K562 (cell line): ENCODE measurements around the gene BBC3. TPM values are rescaled to one million over a fixed set of nuclear protein-coding genes. Genes with fewer than 3 reads are reported as not detected.
A peak's percentile ranks its signal among the peaks of the same experiment; 100 is the strongest.

Experiments used
- ARID1B ChIP-seq: fragments of 450-650 bp; IDR thresholded peaks from 2 replicates; pipeline ENCODE4 v1.6.1; 2016; ENCODE audit warnings: antibody characterized with exemption, mild to moderate bottlenecking, inconsistent platforms
- CUX1 ChIP-seq: fragments of 200-800 bp; sonication (Bioruptor generic); IDR thresholded peaks from 2 replicates; pipeline ENCODE4 v1.6.1; 2016; ENCODE audit warnings: missing genetic modification characterization, missing compliant biosample characterization
- MGA ChIP-seq: fragments of 450-650 bp; IDR thresholded peaks from 2 replicates; pipeline ENCODE4 v1.6.1; 2016; ENCODE audit warnings: mild to moderate bottlenecking, moderate library complexity
- RBM14 ChIP-seq: fragments of 200-400 bp; formaldehyde crosslinking; IDR thresholded peaks from 2 replicates; pipeline ENCODE4 v1.6.1; 2018; ENCODE audit warnings: low read depth, mild to moderate bottlenecking, low read length, moderate library complexity, borderline replicate concordance; ENCODE audit not compliant: insufficient read depth
- ZBTB26 ChIP-seq: fragments of 450-650 bp; formaldehyde crosslinking; IDR thresholded peaks from 2 replicates; pipeline ENCODE4 v1.4.0; 2022; ENCODE audit warnings: missing genetic modification characterization
- polyA plus RNA-seq, 8 experiments: library from polyadenylated mRNA; depleted of rRNA in 4 of 8; stranded (reverse) in 5 of 8; unstranded in 3 of 8; fragments of >200 nt; fragmentation: Nextera tagmentation in 2 of 8; fragmentation: Illumina TruSeq in 1 of 8; extraction: Ambion mirVana in 2 of 8; extraction: Trizol in 1 of 8; gene quantifications; 2 replicates each; pipeline versions ENCODE4 v1.2.1 to v1.2.3, GENCODE V29; 2011 to 2014; ENCODE audit warnings: inconsistent platforms in 1 of 8, missing spikeins in 1 of 8
- total RNA-seq, 7 experiments: library from RNA; depleted of rRNA in 6 of 7; stranded (reverse); fragments of >200 nt in 6 of 7; fragmentation: Illumina TruSeq in 2 of 7; extraction: Trizol in 2 of 7; gene quantifications; 2 replicates each; pipeline versions ENCODE4 v1.2.1 to v1.2.3, GENCODE V29; 2011 to 2021; ENCODE audit warnings: low replicate concordance in 1 of 7

BBC3 gene
- total and polyA plus RNA-seq, 9 of the 15 experiments (the other 6 are each of a cell fraction or from before 2014, with no cell fraction given), result 0.15 to 30.7 (median 4.8) TPM

GRCh38 chr19:47243776-47244547 lies 13.0 kb upstream of the BBC3 start (continued):
- TF ChIP-seq CUX1 (CRISPR knock-in tag), result no peak
- peak; percentile 81 for TF ChIP-seq ZBTB26 (CRISPR knock-in tag)
- peak; percentile 98 for TF ChIP-seq ARID1B
- TF ChIP-seq MGA, result no peak
- no peak for TF ChIP-seq RBM14
